T-helper 1 cell treated with Interleukin-12 subunit alpha and Interleukin-12 subunit beta and Interleukin-4 antibody, amounts not matched to agents 30 μg/mL and 1 μg/mL, for 36 hours (primary cell): ENCODE data around the gene ATG2B.
"Not testable (repeated sequence)": the region's sequence is repeated elsewhere in the genome, so short reads cannot be mapped to it uniquely, and the experiment has no call there.

Experiments
- H3K27ac Mint-ChIP-seq: one replicate; pipeline ENCODE4 v1.8.0; 2021; ENCODE audit warnings: mild to moderate bottlenecking, mixed read lengths
- H3K27me3 Mint-ChIP-seq: one replicate; pipeline ENCODE4 v1.8.0; 2021; ENCODE audit warnings: low read depth, mixed read lengths
- H3K36me3 Mint-ChIP-seq: one replicate; pipeline ENCODE4 v1.8.0; 2021; ENCODE audit warnings: low read depth, mixed read lengths
- H3K4me1 Mint-ChIP-seq: one replicate; pipeline ENCODE4 v1.8.0; 2021; ENCODE audit warnings: low read depth, mixed read lengths
- H3K4me3 Mint-ChIP-seq: one replicate; pipeline ENCODE4 v1.8.0; 2021; ENCODE audit warnings: mild to moderate bottlenecking, moderate library complexity, mixed read lengths
- H3K9me3 Mint-ChIP-seq: one replicate; pipeline ENCODE4 v1.8.0; 2021; ENCODE audit warnings: mixed read lengths

Gene ATG2B

GRCh38 chr14:96252999-96253539 lies 110.1 kb downstream of the ATG2B start:
- H3K27me3 Mint-ChIP-seq: peaks cover 10% of the 10 kb centered on the region
- no peaks in the 10 kb centered on the region for H3K4me1 Mint-ChIP-seq
- no peak overlapping the region for H3K27ac Mint-ChIP-seq
- no peak overlapping the region for H3K4me3 Mint-ChIP-seq
- no peaks in the 10 kb centered on the region for H3K9me3 Mint-ChIP-seq
- no peaks in the 10 kb centered on the region for H3K36me3 Mint-ChIP-seq

GRCh38 chr14:96252323-96252998 lies 110.7 kb downstream of the ATG2B start:
- H3K9me3 Mint-ChIP-seq: no peaks in the 10 kb centered on the region
- H3K4me3 Mint-ChIP-seq: no peak overlapping the region
- peaks cover 8% of the 10 kb centered on the region for H3K27me3 Mint-ChIP-seq
- H3K36me3 Mint-ChIP-seq: no peaks in the 10 kb centered on the region
- H3K4me1 Mint-ChIP-seq: no peaks in the 10 kb centered on the region
- no peak overlapping the region for H3K27ac Mint-ChIP-seq

- Mint-ChIP-seq H3K27ac (no peak overlapping the region), H3K27me3 (peaks cover 10% of the 10 kb centered on the region), H3K36me3 (no peaks in the 10 kb centered on the region), H3K4me1 (no peaks in the 10 kb centered on the region), H3K4me3 (no peak overlapping the region), H3K9me3 (no peaks in the 10 kb centered on the region)
Observed at GRCh38 chr14:96251656-96252155, 111.4 kb downstream of the ATG2B start.

DNA sequence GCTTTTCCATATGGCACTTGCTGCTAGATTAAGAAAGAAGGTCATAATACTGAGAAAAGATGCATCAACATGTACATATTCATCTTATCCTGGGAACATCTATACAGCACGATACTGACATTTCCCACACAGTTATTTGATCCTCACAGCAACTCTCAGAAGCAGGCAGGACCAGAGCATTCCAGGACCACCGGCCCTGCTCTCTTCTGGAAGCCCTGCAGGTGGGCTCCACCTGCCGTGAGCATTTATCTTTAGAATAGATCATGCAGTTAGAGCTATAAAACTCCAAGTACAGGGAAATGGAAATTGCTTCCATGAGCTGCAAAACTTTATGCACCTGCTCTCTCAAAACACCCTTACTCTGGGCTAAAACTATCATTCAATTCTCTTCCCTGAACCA lies 112.7 kb downstream of the ATG2B start:
- peaks cover 10% of the 10 kb centered on the region for H3K27me3 Mint-ChIP-seq
- no peaks in the 10 kb centered on the region for H3K36me3 Mint-ChIP-seq
- H3K4me3 Mint-ChIP-seq: no peak overlapping the region
- H3K27ac Mint-ChIP-seq: no peak overlapping the region
- no peaks in the 10 kb centered on the region for H3K9me3 Mint-ChIP-seq
- no peaks in the 10 kb centered on the region for H3K4me1 Mint-ChIP-seq

GRCh38 chr14:96249029-96249428 lies 114.1 kb downstream of the ATG2B start:
- Mint-ChIP-seq H3K27ac (no peak overlapping the region), H3K27me3 (peaks cover 10% of the 10 kb centered on the region), H3K4me1 (no peaks in the 10 kb centered on the region)

GRCh38 chr14:96247031-96247430 lies 116.1 kb downstream of the ATG2B start:
- Mint-ChIP-seq H3K4me1 (no peaks in the 10 kb centered on the region), H3K27ac (no peak overlapping the region), H3K36me3 (no peaks in the 10 kb centered on the region), H3K9me3 (no peaks in the 10 kb centered on the region), H3K4me3 (no peak overlapping the region), H3K27me3 (peaks cover 10% of the 10 kb centered on the region)

More at GRCh38 chr14:96249029-96249428, 114.1 kb downstream of the ATG2B start:
- no peaks in the 10 kb centered on the region for H3K9me3 Mint-ChIP-seq
- H3K4me3 Mint-ChIP-seq: no peak overlapping the region
- no peaks in the 10 kb centered on the region for H3K36me3 Mint-ChIP-seq

GRCh38 chr14:96246539-96246847 lies 116.6 kb downstream of the ATG2B start:
- no peak overlapping the region for H3K4me3 Mint-ChIP-seq

GRCh38 chr14:96245710-96246538 lies 117.2 kb downstream of the ATG2B start:
- Mint-ChIP-seq H3K4me1 (no peaks in the 10 kb centered on the region), H3K36me3 (no peaks in the 10 kb centered on the region), H3K27ac (no peak overlapping the region), H3K27me3 (peaks cover 10% of the 10 kb centered on the region), H3K9me3 (no peaks in the 10 kb centered on the region), H3K4me3 (no peak overlapping the region)

More at GRCh38 chr14:96246539-96246847, 116.6 kb downstream of the ATG2B start:
- Mint-ChIP-seq H3K36me3 (no peaks in the 10 kb centered on the region), H3K9me3 (no peaks in the 10 kb centered on the region), H3K27ac (no peak overlapping the region), H3K27me3 (peaks cover 10% of the 10 kb centered on the region), H3K4me1 (no peaks in the 10 kb centered on the region)

- H3K9me3 Mint-ChIP-seq, H3K36me3 Mint-ChIP-seq, H3K4me1 Mint-ChIP-seq, H3K27ac Mint-ChIP-seq, H3K4me3 Mint-ChIP-seq: not testable (repeated sequence)
- peaks cover 10% of the 10 kb centered on the region for H3K27me3 Mint-ChIP-seq
Observed at GRCh38 chr14:96245074-96245473, 118.1 kb downstream of the ATG2B start.

GRCh38 chr14:96243785-96244184 lies 119.4 kb downstream of the ATG2B start:
- H3K27ac Mint-ChIP-seq: no peak overlapping the region
- peaks cover 7% of the 10 kb centered on the region for H3K27me3 Mint-ChIP-seq
- no peaks in the 10 kb centered on the region for H3K36me3 Mint-ChIP-seq
- H3K4me1 Mint-ChIP-seq: no peaks in the 10 kb centered on the region
- H3K4me3 Mint-ChIP-seq: no peak overlapping the region
- no peaks in the 10 kb centered on the region for H3K9me3 Mint-ChIP-seq

GRCh38 chr14:96242126-96242525 lies 121.0 kb downstream of the ATG2B start:
- H3K36me3 Mint-ChIP-seq: no peaks in the 10 kb centered on the region
- peaks cover 2% of the 10 kb centered on the region for H3K27me3 Mint-ChIP-seq
- no peaks in the 10 kb centered on the region for H3K4me1 Mint-ChIP-seq
- H3K27ac Mint-ChIP-seq: no peak overlapping the region
- no peaks in the 10 kb centered on the region for H3K9me3 Mint-ChIP-seq
- H3K4me3 Mint-ChIP-seq: no peak overlapping the region

GRCh38 chr14:96240641-96241040 lies 122.5 kb downstream of the ATG2B start:
- Mint-ChIP-seq H3K4me1 (no peaks in the 10 kb centered on the region), H3K27me3 (no peaks in the 10 kb centered on the region)

GRCh38 chr14:96239711-96240141 lies 123.4 kb downstream of the ATG2B start:
- no peaks in the 10 kb centered on the region for H3K9me3 Mint-ChIP-seq
- H3K36me3 Mint-ChIP-seq: no peaks in the 10 kb centered on the region
- H3K4me3 Mint-ChIP-seq: no peak overlapping the region
- H3K27me3 Mint-ChIP-seq: no peaks in the 10 kb centered on the region
- H3K27ac Mint-ChIP-seq: no peak overlapping the region
- H3K4me1 Mint-ChIP-seq: peaks cover 2% of the 10 kb centered on the region

More at GRCh38 chr14:96240641-96241040, 122.5 kb downstream of the ATG2B start:
- no peaks in the 10 kb centered on the region for H3K9me3 Mint-ChIP-seq
- no peak overlapping the region for H3K27ac Mint-ChIP-seq
- no peak overlapping the region for H3K4me3 Mint-ChIP-seq
- no peaks in the 10 kb centered on the region for H3K36me3 Mint-ChIP-seq

- no peak overlapping the region for H3K4me3 Mint-ChIP-seq
- no peaks in the 10 kb centered on the region for H3K27me3 Mint-ChIP-seq
- no peak overlapping the region for H3K27ac Mint-ChIP-seq
- peaks cover 2% of the 10 kb centered on the region for H3K4me1 Mint-ChIP-seq
- no peaks in the 10 kb centered on the region for H3K9me3 Mint-ChIP-seq
- H3K36me3 Mint-ChIP-seq: no peaks in the 10 kb centered on the region
Observed at GRCh38 chr14:96238676-96239265, 124.4 kb downstream of the ATG2B start.
